PC-9 (cell line): ENCODE data around the gene PICALM. TPM values are rescaled to one million over a fixed set of nuclear protein-coding genes. Genes with fewer than 3 reads are reported as not detected.
"Not testable (repeated sequence)": the region's sequence is repeated elsewhere in the genome, so short reads cannot be mapped to it uniquely, and the experiment has no call there.

Experiments used
- BruUV-seq: library from RNA; stranded (reverse); fragments of 400-500 nt; replicated peaks from 2 replicates; lab custom pipeline; 2021; lab: Mats Ljungman, UMichigan
- CTCF ChIA-PET: fragments of 300-600 bp; sonication (Branson Sonifier 250); formaldehyde crosslinking; loops from one replicate; lab custom pipeline; 2022; ENCODE audit warnings: antibody characterized with exemption; lab: Charles Lee
- POLR2A ChIA-PET: fragments of 300-600 bp; sonication (Branson Sonifier 250); formaldehyde crosslinking; loops from one replicate; lab custom pipeline; 2022; ENCODE audit warnings: antibody characterized with exemption; ENCODE audit not compliant: unreplicated experiment; lab: Charles Lee
- DNase-seq, 2 experiments: peaks; one replicate each; pipeline versions ENCODE4 v3.0.0 to v3.0.0-alpha.2; 2015 to 2022; ENCODE audit warnings: mixed read lengths in 1 of 2
- H2AFZ ChIP-seq: fragments of 200-600 bp; sonication (generic); 2 replicates; pipeline ENCODE4 v1.8.1; 2017; ENCODE audit warnings: antibody characterized with exemption
- H3F3A ChIP-seq: fragments of 200-600 bp; sonication (generic); 2 replicates; pipeline ENCODE4 v1.8.1; 2017; ENCODE audit warnings: antibody characterized with exemption, mild to moderate bottlenecking, low read depth; ENCODE audit not compliant: insufficient read depth
- H3K27ac ChIP-seq: fragments of 200-600 bp; sonication (generic); 2 replicates; pipeline ENCODE4 v1.6.1; 2016; ENCODE audit warnings: mixed run types
- H3K27me3 ChIP-seq: fragments of 200-600 bp; sonication (generic); 2 replicates; pipeline ENCODE4 v1.6.1; 2016; ENCODE audit warnings: low read depth, mixed run types; ENCODE audit not compliant: insufficient read depth
- H3K36me3 ChIP-seq: fragments of 200-600 bp; sonication (generic); 2 replicates; pipeline ENCODE4 v1.6.1; 2016; ENCODE audit warnings: low read depth, mixed run types
- H3K4me1 ChIP-seq: fragments of 200-600 bp; sonication (generic); replicated peaks from 2 replicates; pipeline ENCODE4 v1.6.1; 2016; ENCODE audit warnings: mixed run types; ENCODE audit not compliant: insufficient read depth
- H3K4me2 ChIP-seq: fragments of 200-600 bp; sonication (generic); 2 replicates; pipeline ENCODE4 v1.6.1; 2017; ENCODE audit warnings: mixed run types
- H3K4me3 ChIP-seq: fragments of 200-600 bp; sonication (generic); 2 replicates; pipeline ENCODE4 v1.6.1; 2016; ENCODE audit warnings: mixed run types
- H3K79me2 ChIP-seq: fragments of 200-600 bp; sonication (generic); 2 replicates; pipeline ENCODE4 v1.6.1; 2017; ENCODE audit warnings: low read depth, mixed run types
- H3K9me2 ChIP-seq: fragments of 200-600 bp; sonication (generic); 2 replicates; pipeline ENCODE4 v1.8.1; 2017; ENCODE audit warnings: mild to moderate bottlenecking; ENCODE audit not compliant: insufficient read depth
- H3K9me3 ChIP-seq: fragments of 200-600 bp; sonication (generic); 2 replicates; pipeline ENCODE4 v1.8.1; 2016; ENCODE audit warnings: low read depth; ENCODE audit not compliant: insufficient read depth
- H4K20me1 ChIP-seq: fragments of 200-600 bp; sonication (generic); 2 replicates; pipeline ENCODE4 v1.8.1; 2017; ENCODE audit not compliant: insufficient read depth
- EZH2 ChIP-seq: fragments of 200-600 bp; sonication (generic); IDR thresholded peaks from 2 replicates; pipeline ENCODE4 v1.8.0; 2017; ENCODE audit warnings: antibody characterized with exemption, low read depth
- intact Hi-C: fragments of 100-400 bp; cut with micrococcal nuclease; formaldehyde crosslinking; loops from one replicate; pipeline ENCODE4 v1.10.0; 2022; ENCODE audit not compliant: unreplicated experiment
- total RNA-seq: library from RNA; stranded (reverse); gene quantifications from 2 replicates; pipeline ENCODE4 v1.2.3, GENCODE V29; 2021
- TF ChIP-seq, protein P1 (sequence below): fragments of 200-600 bp; sonication (generic); conservative IDR thresholded peaks from 2 replicates; pipeline ENCODE4 v1.6.1; 2017; ENCODE audit warnings: mixed run types, antibody characterized with exemption, mild to moderate bottlenecking, moderate library complexity

PICALM gene
- total RNA-seq, 1 experiment from 2014 or later: 116 TPM

DNA sequence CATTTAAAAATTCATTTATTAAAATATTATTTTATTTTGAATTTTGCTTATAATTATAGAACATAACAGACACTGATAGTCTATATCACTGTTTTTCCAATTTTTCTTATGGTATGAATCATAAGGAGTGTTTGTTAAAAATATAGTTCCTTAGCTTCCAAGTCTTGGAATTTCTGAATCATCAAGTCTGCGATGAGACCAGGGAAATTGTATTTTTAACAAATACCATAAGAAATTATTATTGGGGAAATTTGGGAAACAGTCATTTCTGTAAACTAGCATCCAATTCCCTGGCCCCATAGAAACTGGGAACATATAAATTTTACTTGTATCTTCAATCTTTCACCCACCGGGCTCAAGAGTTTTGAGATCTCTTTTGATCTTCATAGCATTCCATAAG is 38.0 kb upstream of the PICALM start:
- Histone ChIP-seq H3K4me2 (no peak overlapping the region), H4K20me1 (no peaks in the 10 kb centered on the region), H3K27me3 (no peaks in the 10 kb centered on the region), H3F3A (peaks cover 26% of the 10 kb centered on the region), H3K9me3 (no peaks in the 10 kb centered on the region), H3K36me3 (no peaks in the 10 kb centered on the region), H2AFZ (no peak overlapping the region), H3K4me3 (no peak overlapping the region), H3K9me2 (no peaks in the 10 kb centered on the region), H3K79me2 (no peaks in the 10 kb centered on the region), H3K27ac (no peak overlapping the region), H3K4me1 (peaks cover 15% of the 10 kb centered on the region)
- POLR2A ChIA-PET: no interaction called here
- intact Hi-C loops: no loop called here
- CTCF ChIA-PET: no interaction called here
- BruUV-seq: no TSS peak
- TF ChIP-seq, protein P1, sequence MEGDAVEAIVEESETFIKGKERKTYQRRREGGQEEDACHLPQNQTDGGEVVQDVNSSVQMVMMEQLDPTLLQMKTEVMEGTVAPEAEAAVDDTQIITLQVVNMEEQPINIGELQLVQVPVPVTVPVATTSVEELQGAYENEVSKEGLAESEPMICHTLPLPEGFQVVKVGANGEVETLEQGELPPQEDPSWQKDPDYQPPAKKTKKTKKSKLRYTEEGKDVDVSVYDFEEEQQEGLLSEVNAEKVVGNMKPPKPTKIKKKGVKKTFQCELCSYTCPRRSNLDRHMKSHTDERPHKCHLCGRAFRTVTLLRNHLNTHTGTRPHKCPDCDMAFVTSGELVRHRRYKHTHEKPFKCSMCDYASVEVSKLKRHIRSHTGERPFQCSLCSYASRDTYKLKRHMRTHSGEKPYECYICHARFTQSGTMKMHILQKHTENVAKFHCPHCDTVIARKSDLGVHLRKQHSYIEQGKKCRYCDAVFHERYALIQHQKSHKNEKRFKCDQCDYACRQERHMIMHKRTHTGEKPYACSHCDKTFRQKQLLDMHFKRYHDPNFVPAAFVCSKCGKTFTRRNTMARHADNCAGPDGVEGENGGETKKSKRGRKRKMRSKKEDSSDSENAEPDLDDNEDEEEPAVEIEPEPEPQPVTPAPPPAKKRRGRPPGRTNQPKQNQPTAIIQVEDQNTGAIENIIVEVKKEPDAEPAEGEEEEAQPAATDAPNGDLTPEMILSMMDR: no peak
- TF ChIP-seq EZH2: no peak
- no peak for DNase-seq

DNA sequence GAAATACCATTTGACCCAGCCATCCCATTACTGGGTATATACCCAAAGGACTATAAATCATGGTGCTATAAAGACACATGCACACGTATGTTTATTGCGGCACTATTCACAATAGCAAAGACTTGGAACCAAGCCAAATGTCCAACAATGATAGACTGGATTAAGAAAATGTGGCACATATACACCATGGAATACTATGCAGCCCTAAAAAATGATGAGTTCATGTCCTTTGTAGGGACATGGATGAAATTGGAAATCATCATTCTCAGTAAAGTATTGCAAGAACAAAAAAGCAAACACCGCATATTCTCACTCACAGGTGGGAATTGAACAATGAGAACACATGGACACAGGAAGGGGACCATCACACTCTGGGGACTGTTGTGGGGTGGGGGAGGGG is 37.1 kb upstream of the PICALM start:
- H4K20me1 ChIP-seq, H3K27me3 ChIP-seq, intact Hi-C loops, H3K9me3 ChIP-seq, H3K4me2 ChIP-seq, H3K79me2 ChIP-seq, H2AFZ ChIP-seq, H3K36me3 ChIP-seq, POLR2A ChIA-PET, BruUV-seq, H3K4me3 ChIP-seq, DNase-seq, CTCF ChIA-PET, H3K27ac ChIP-seq, H3K9me2 ChIP-seq: not testable (repeated sequence)
- H3F3A ChIP-seq: peaks cover 35% of the 10 kb centered on the region
- peaks cover 24% of the 10 kb centered on the region for H3K4me1 ChIP-seq

DNA sequence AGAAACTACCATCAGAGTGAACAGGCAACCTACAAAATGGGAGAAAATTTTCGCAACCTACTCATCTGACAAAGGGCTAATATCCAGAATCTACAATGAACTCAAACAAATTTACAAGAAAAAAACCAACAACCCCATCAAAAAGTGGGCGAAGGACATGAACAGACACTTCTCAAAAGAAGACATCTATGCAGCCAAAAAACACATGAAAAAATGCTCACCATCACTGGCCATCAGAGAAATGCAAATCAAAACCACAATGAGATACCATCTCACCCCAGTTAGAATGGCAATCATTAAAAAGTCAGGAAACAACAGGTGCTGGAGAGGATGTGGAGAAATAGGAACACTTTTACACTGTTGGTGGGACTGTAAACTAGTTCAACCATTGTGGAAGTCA is 36.7 kb upstream of the PICALM start:
- peaks cover 38% of the 10 kb centered on the region for H3F3A ChIP-seq
- H3K27me3 ChIP-seq, DNase-seq, BruUV-seq, CTCF ChIA-PET, H3K4me2 ChIP-seq, POLR2A ChIA-PET, H3K9me3 ChIP-seq, intact Hi-C loops, H4K20me1 ChIP-seq, H3K27ac ChIP-seq, H3K79me2 ChIP-seq, H3K4me3 ChIP-seq, H2AFZ ChIP-seq, H3K9me2 ChIP-seq, H3K36me3 ChIP-seq: not testable (repeated sequence)
- peaks cover 29% of the 10 kb centered on the region for H3K4me1 ChIP-seq

DNA sequence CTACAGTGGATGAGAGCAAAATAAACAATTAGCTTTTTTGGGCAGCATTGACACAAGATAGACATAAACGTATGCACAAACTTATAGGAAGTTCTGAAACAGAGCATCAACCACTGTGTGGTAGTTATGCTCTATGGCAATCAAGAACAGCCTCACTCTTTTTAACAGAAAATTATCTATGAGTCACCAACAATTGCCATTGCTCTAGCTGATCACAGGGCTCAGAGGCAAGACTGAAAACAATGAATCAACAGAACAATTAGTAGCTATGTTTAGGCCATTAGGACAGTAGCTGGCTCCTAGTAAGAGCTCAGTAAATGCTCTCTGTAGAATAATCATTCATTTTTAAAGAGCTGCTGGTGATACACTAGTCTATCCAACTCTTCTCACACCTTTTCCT is 34.9 kb upstream of the PICALM start:
- H3K4me3 ChIP-seq: no peak overlapping the region
- intact Hi-C loops: no loop called here
- no peak overlapping the region for H3K27ac ChIP-seq
- CTCF ChIA-PET: no interaction called here
- H4K20me1 ChIP-seq: no peaks in the 10 kb centered on the region
- H3F3A ChIP-seq: peaks cover 42% of the 10 kb centered on the region
- no TSS peak for BruUV-seq
- H3K4me1 ChIP-seq: peaks cover 47% of the 10 kb centered on the region
- H3K9me3 ChIP-seq: no peaks in the 10 kb centered on the region
- POLR2A ChIA-PET: interaction anchor here (0.7 kb wide), 1 partner anchor 367 kb away, joined by 3 read pairs; no protein-coding TSS in a partner anchor
- H3K9me2 ChIP-seq: no peaks in the 10 kb centered on the region
- H3K4me2 ChIP-seq: no peak overlapping the region
- H3K79me2 ChIP-seq: no peaks in the 10 kb centered on the region
- TF ChIP-seq, protein P1: no peak
- TF ChIP-seq EZH2: no peak
- DNase-seq: no peak
- H3K36me3 ChIP-seq: no peaks in the 10 kb centered on the region
- H2AFZ ChIP-seq: no peak overlapping the region
- H3K27me3 ChIP-seq: no peaks in the 10 kb centered on the region
